Hindlimb muscle (tissue), 1 donor: ENCODE results near the gene UCK1. TPM values are rescaled to one million over a fixed set of nuclear protein-coding genes. Genes with fewer than 3 reads are reported as not detected.

ENCODE experiments used
- DNase-seq: peaks from one replicate; pipeline ENCODE4 v3.0.0-alpha.2; 2013
- polyA plus RNA-seq: library from polyadenylated mRNA; unstranded; fragments of 120-200 nt; gene quantifications from one replicate; pipeline ENCODE4 v1.2.1, GENCODE V29; 2013; ENCODE audit not compliant: insufficient read length

The UCK1 gene
- polyA plus RNA-seq, 1 donor: 27.1 TPM

DNA sequence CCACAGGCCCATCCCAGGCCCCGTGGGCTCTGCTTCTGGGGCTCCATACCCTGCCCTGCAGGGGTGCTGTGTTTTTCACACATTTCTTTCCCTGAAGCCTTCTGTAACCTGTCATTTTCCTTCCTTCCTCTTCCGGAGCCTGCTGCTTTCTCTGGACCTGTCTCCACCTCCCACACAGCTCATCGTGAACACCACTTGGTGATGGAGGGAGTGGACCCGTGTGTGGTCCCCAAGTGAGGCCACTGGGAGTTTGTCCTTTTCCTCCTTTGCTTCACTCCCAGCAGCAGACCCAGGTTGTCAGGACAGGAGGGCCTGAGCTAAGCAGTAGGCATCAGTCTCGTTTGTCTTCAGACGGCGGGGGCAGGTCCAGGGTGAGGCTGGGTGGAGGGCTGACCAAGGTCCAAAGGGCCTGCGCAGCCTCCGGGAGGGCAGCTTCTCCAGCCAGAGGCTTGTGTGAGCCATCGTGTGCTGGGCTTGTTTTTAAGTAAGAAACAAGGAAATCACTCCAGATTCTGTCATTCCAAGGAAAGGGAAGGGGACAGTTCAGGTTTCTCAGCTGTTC is 34.1 kb downstream of the UCK1 start:
- DNase-seq: no peak

DNA sequence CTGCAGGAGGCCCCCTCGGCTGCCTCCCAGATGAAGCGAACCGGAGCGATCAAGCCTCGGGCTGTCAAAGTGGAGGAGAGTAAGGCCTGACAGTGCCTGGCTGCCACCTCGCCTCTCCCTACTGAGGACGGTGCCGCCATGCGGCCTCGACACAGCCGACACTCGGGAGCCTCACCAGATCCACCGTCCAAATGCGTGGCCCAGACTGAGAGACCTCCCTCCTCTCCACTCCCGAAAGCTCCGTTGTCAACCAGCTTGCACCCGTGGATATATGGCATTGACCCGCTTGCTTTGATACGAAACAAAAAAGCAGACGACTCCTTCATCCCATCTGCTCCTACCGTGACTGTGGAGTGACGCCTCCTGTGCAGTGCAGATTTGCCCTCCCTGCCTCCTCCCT is 35.3 kb downstream of the UCK1 start:
- DNase-seq: no peak

- no peak for DNase-seq
Observed at GRCh38 chr9:131494296-131494870, 36.7 kb downstream of the UCK1 start.

DNA sequence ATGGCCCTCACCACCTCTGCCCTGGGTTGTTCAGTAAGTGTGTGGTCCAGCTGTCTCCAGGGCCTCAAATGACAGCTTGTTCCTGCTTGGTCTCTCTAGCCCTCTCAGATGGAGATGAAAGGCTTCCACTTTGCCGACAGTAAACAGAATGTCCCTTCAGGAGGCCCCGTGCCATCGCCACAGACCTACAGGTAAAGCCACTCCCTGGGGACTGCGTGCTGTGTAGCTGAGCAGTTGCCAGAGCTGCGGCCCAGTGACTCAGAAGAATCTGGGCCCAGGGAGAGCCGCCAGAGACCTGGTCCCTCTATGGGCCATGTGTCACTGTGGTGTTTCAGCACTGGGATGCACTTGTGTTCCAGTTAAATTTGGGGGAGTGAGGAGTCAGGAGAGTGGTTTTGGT is 39.0 kb downstream of the UCK1 start:
- DNase-seq: no peak

GRCh38 chr9:131491001-131491710 is 39.9 kb downstream of the UCK1 start:
- no peak for DNase-seq

DNA sequence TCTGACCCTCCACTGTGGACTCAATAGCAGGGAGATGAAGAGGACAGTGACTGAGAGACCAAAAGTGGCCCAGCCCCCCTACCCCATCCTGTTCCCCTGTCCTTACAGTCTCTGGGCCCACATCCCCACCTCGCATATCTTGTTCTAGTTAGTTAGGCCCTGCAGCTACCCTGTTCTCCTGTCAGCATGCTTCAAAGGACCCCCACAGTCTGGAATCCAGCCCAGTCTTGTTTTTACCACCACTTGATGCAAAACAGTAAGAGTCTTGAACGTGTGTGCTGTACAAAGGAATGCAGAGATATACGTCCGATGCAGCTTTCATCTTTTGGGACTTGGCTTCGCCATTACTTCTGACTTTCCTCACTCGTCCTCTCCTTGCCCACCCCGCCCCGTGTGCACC is 40.5 kb downstream of the UCK1 start:
- DNase-seq: no peak

DNA sequence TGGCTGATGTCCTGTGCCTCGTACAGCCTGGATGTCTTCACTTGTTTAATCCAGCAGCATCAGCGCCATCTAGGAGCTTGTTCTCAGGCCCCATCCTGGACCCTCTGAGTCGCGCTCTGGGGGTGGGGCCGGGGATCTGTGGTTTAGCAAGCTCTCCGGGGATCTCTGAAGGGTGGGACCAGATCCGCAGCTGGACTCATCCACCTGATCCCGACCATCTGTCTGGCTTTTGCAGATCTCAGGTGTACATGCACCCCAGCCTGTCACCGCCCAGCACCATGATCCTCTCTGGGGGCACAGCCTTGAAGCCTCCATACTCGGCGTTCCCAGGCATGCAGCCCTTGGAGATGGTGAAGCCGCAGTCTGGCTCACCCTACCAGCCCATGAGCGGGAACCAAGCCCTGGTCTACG is 43.4 kb downstream of the UCK1 start:
- DNase-seq: no peak

GRCh38 chr9:131487001-131487400 is 44.1 kb downstream of the UCK1 start:
- DNase-seq: no peak

DNA sequence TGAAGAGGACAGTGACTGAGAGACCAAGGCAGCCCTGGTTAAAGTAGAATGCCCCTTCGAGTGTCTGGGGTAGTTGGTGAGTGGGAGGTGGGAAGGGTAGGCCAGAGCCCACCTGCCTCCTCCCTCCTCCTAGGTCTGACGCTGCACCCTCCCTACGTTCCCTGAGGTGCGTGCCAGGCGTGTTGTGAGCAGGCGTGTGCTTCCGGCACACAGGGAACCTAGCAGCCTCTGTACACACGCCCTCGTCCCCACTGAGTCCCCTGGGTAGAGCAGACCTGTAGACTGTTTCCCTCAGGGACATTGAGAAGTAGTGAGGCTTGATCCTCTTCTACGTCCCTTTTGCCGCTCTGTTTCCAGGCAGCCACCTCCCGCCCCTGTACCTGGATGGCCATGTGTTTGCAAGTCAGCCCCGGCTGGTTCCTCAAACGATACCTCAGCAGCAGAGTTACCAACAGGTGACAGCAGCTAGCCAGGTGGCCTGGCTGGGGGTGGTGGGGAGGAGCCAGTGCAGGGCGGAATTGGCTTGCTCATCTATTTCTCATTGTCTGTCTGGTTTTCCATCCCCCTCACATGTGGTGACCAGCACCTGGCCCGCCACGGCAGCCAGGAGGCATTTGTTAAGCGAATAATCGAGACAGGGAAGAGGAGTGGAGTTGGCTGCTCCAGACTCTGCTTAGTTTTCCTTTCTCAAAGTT is 45.2 kb downstream of the UCK1 start:
- DNase-seq: no peak

- no peak for DNase-seq
Observed at GRCh38 chr9:131485206-131485605, 45.9 kb downstream of the UCK1 start.

DNA sequence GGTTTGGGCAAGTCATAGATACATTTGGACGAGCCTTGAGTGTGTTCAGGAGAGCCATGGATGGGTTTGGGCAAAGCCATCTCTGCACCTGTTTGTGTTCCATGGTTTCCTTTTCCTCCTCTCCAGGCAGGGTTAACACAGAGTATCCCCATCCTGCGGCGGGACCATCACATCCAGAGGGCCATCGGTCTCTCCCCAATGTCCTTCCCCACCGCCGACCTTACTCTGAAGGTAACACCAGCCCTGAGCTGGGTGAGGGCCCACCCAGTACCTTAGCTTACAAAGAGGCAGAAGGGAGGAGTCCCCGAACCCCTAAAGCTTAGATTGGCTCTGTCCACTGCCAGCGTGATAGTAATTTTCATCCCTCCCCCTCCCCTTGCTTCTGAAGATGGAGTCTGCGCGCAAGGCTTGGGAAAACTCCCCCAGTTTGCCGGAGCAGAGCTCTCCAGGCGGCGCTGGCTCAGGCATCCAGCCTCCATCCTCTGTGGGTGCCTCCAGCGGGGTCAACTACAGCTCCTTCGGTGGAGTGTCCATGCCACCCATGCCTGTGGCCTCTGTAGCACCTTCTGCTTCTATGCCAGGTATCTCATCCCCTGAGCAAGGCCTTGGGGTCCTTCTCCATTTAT is 46.4 kb downstream of the UCK1 start:
- no peak for DNase-seq

DNA sequence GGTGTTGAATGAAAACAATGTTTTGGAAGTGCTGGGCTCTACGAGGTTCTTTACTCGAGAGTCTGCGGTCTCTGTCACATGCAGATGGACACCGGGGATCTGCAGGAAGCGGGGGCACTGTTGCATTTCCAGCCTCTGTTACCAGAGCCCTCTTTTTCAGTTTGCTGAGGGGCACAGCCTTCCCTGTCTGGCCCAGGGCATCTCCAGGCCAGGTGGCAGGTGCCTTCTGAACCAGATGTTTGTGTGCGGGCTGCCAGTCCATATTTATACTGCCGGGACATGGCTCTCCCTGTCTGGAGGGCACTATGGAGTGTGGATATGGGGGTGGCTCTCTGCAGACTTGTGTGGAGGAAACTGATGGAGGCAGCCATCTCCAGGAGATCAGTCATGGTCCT is 47.0 kb downstream of the UCK1 start:
- DNase-seq: no peak

DNA sequence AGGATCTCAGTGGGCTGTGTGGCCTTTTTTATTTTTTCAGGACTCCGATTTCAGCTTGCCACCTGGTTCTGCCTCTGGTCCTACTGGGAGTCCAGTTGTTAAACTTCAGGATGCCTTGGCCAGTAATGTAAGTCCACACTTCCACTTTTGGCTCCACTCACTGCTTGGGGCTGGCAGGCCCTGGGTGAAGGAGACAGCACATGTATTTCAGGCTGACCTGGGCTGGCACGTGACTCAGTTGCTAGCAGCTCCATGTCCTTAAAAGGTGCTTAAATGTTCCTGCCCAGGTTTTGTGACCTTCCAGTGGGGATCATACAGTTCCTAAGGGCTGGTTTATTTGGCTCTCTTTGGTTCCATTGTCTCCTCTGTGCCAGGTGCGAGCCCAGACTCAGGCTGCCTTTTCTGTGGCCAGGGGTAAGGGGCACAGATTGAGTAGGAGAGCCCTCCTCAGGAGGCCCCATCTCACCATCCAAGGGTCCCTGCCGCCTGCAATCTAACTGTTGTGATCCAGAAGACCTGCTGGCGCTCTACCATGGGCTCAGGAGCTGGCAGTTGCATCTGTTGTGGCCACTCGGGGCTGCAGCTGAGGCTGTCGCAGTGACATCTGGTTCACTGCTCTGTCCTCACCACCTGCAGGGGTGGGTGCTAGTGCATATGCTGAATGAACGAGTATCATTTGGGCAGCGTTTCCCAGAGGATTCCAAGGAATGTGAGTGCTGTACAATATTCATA is 47.6 kb downstream of the UCK1 start:
- DNase-seq: no peak

- no peak for DNase-seq
Observed at GRCh38 chr9:131482343-131483006, 48.6 kb downstream of the UCK1 start.

DNA sequence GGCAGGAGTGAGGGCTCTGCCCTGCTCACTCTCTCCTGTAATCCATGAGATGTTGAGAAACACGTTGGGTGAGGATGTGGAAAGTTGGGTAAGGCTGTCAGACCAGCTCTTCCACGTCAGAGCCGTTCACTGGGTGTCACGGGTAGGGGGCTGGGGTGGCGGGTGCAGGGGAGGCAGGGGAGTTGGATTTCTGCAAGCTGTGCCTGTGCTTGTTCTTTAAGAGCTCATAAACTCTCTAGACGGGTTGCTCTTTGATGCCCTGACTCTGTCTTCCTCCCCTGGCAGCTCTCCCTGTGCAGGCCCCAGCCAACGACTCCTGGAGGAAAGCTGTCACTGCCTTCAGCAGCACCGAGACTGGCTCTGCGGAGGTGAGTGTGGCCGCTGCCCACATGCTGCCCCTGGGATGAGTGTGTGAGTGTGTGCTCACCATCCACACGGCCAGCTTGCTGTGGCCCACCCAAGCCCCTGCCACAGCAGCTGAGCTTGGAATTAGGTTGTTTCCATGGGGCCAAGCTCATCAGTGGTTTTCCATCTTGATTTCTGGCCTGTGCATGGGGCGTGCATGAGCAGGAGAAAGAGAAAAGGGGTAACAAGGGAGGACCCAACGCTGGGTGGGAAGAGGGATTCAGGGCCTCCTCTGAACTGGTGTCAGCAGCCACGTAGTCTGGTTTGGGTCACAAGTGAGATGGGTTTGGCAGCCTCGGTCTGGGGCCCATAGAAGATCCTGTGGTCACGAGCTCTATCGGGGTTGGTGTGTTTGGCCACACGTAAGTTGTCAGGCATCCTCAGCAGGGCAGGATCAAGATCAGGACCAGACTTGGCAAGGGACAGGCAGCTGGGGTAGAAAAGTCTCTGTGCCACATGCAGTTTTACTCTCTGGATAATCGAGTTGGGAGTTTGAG is 49.4 kb downstream of the UCK1 start:
- no peak for DNase-seq

DNA sequence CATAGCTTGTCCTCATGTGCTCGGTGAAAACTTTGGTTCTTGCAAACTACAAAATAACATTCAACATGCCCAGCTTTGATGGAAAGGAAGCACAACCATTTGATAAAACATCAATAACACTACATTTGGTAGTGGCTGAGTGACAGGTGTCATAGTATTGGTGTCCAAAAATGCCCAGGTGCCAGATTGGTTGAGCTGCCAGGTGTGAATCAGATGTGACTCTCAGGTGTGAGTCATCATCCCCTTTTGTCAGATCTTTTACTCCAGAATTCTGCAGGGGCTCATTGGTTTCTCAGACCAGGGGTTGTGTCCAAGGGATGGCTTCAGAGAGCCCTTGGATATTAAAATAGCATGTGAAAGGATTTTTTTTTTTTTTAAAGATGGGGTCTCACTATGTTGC is 50.8 kb downstream of the UCK1 start:
- no peak for DNase-seq

DNA sequence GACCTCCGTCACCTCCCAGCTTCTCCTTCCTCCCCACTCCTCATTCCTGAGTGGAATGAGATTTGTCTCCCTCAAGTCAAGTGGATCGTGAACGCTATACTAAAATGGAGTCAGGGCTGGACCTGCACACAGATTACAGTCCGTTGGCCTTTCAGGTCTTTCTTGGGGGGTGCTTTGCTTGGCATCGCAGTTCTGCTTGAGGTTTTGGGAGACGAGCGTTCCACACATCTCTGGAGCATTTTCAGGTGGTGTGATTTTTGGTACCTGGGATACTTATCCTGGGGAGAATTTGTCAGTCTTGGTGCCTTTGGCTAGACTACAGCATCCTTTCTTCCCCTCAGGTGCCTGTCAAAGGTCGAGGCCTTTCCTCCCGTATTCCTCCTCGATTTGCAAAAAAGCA is 52.2 kb downstream of the UCK1 start:
- no peak for DNase-seq

GRCh38 chr9:131478421-131478868 is 52.6 kb downstream of the UCK1 start:
- DNase-seq: no peak

- no peak for DNase-seq
Observed at GRCh38 chr9:131477816-131478419, 53.1 kb downstream of the UCK1 start.

- DNase-seq: no peak
Observed at GRCh38 chr9:131477367-131477766, 53.7 kb downstream of the UCK1 start.
